Left cardiac atrium (tissue), 4 donors: ENCODE results near the gene TPPP. TPM values are rescaled to one million over a fixed set of nuclear protein-coding genes. Genes with fewer than 3 reads are reported as not detected.

ENCODE experiments used
- ATAC-seq, 2 donors: fragments of 200-7000 bp; cut with Tn5 transposase; one replicate each; pipeline ENCODE4 v1.9.1; 2020; ENCODE audit warnings: mild to moderate bottlenecking in 2 of 2, moderate library complexity in 2 of 2
- DNase-seq: peaks from one replicate; pipeline ENCODE4 v3.0.0-alpha.2; 2020
- intact Hi-C, 2 donors: fragments of 100-400 bp; cut with DNase I; formaldehyde crosslinking; loops; one replicate each; pipeline versions ENCODE4 v1.14.1 to v1.15.1; 2022 to 2023
- total RNA-seq, 2 donors: library from RNA; stranded (reverse); fragmentation: NEBNext Ultra II Directional; extraction: Animal tissue kit (Norgen Biotek cat#: 25700); gene quantifications; one replicate each; pipeline ENCODE4 v1.2.1, GENCODE V29; 2021
- donor health status: DM: no; HTN: yes; CAD: no.
- donor health status: DM: no; HTN: yes; CAD: no; lungs with severe emphysema.
- donor health status: DM: yes; HTN: yes; CAD: no.
- donor health status: Dilated cardiomyopathy.

TPPP gene
- total RNA-seq, 2 donors from 2014 or later: 15.5 to 25.0 TPM

DNA sequence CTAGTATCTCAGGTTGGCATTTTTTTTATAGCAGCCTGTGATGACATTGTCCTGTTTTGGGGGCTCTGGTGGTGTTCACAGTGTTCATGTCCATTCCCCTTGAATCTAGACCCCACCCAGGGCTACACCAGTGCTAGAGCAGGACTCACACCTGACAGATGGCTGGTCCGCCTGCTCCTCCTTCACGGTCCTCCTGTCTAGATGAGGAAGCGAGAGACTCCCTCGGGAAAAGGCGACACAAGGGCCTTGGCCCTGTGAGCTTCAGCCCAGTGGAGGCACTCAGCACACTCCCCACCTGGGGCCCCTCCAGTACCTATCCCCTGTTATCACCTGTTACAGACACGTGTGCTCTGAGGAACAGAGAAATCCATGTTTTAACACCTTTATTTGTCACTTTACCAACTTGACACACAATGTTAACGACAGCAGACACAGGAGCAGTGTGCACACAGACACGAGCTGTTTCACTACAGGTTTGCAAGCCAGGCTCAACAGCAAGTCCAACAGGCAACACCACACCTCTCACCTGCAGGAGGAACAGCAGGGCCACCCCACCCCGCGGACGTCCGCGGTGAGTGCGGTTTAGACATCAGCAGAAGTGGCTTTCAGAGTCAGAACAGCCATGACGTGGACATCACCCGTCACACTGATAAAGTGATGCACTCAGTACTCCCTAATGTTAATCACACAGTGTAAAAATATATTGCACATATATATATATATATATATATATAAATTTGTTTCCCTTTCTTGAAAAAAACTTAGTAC, 33.5 kb downstream of the TPPP start:
- intact Hi-C loops: no loop called here
- ATAC-seq: no peak
- DNase-seq: no peak

DNA sequence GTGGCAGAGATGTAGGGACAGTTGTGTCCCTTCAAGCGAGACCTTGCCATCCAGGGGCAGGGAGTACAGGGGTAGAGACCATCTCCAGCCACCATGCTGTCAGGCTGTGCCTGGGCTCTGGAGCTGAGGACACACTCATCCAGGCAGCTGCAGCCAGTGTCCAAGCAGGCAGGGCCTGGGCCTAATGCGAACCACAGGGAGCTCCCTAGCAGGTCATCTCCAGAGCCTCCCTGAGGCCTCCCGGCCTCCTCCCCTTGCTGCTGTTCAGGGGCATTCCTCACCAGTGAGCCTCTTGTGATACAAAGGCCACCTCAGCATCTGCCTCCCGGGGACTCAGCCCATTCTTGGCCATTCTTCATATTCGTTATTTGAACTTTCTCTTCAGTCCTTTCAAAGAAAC, 35.0 kb downstream of the TPPP start:
- intact Hi-C loops: no loop called here
- ATAC-seq (no peak), DNase-seq (no peak)

DNA sequence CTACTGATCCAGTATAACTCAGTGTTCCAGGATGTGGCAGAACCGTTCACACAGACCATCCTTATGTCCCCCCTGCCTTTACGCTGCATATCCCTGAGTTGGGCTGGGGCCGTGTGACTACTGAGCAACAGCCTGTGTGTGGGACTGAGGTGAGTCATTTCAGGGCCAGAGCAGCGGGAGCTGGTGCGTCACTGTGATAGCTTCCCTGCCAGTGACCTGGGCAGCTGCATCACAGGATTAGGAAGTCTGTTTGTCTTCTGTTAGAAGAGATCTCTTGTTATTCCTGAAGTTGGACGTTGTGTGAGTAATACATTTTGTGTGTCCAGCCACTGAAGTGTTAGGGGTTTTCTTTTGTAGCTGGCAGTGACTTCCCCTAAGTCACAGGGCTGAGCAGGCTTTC, 35.6 kb downstream of the TPPP start:
- no peak for DNase-seq
- intact Hi-C loops: no loop called here
- no peak for ATAC-seq

DNA sequence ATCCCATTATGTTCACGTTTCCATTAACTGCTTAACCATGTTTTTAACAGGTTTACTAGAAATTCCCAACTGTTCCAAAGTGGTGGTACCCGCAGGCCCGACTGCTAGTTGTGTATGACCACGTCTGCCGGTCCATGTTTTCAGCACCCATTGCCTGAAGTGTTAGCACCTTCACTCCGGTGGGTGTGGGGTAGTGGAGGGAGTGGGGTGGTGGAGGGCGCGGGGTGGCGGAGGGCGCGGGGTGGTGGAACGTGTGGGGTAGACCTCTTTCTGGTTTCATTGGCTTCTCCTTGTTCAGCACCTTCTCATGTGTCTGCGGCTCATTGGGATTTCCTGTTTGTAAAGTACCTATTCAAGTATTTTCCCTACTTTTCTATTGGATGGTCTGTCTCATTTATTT, 37.7 kb downstream of the TPPP start:
- no peak for DNase-seq
- intact Hi-C loops: no loop called here
- no peak for ATAC-seq

DNA sequence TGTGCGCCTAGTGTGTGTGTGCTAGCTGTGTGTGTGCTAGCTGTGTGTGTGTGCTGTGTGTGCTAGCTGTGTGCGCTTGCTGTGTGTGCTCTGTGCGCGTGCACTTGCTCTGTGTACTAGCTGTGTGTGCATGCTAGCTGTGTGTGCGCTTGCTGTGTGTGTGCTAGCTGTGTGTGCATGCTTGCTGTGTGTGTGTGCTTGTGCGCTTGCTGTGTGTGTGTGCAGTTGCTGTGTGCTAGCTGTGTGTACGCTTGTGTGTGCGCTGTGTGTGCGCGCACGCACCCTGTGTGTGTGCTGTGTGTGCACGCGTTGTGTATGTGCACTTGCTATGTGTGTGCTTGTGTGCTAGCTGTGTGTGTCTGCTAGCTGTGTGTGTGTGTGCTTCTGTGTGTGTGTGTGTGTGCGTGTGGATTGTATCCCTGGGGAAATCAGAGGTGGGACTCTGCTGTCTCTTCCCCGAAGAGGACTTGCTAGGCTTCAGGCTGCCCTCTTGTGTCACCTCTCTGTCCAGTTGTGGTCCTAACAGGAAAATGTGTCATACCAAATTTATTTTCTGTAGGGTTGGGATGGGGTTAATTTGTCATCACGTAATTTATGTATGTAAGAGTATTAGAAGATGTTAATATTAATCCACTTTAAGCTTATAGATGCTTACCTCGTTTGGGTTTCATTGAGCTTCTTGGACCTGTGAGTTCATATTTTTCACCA, 38.9 kb downstream of the TPPP start:
- ATAC-seq: peak in 1 of 2 donors; percentile 25
- intact Hi-C loops: no loop called here
- no peak for DNase-seq

DNA sequence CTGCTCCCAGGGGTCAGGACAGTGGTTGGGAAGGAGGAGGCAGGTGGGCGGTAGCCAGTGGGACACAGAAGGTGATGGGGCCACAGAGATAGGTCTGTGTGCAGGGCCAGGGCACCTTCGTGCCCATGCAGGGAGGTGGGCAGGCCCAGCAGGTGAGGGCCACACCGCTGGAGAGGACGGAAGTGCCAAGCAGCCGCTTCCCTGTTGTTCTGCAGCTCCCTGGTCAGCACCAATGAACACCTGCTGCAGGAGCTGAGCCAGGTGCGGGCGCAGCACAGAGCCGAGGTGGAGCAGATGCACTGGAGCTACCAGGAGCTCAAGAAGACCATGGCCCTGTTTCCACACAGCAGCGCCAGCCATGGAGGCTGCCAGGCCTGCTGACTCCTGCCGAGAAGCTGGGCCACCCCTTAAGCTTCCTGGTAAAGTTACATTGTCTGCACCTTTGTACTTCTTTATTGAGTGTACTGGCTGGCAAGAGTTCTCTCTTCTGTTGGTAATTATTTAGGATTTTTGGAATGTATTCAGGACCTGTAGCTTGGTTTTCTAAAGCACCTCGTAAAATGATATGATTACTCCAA, 40.3 kb downstream of the TPPP start:
- peak in 1 of 2 donors; percentile 12 for ATAC-seq
- DNase-seq: no peak
- intact Hi-C loops: no loop called here

DNA sequence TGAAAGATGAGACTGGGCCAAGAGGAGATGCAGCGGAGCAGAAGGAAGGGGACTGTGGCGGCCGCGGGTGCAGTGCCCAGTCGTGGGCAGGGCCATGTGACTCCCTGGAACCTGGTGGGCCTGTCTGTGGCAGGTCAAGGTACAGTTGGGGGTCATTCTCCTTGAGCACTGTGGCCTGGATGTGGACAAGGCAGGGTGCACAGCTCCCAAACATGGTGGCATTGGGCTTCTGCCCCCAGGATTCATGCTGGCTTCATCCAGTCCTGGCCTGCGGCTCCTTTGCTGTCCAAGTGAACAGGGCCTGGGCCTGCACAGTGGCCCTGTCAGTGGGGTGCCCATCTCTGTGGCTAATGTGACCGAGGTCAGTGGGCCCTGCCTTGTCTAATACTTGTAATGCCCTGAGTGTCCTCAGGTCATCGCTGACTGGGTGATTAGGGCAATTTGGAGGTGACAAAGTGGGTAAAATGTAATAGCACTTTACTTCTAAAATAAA, 41.1 kb downstream of the TPPP start:
- DNase-seq: no peak
- ATAC-seq: peak in 1 of 2 donors; percentile 14

DNA sequence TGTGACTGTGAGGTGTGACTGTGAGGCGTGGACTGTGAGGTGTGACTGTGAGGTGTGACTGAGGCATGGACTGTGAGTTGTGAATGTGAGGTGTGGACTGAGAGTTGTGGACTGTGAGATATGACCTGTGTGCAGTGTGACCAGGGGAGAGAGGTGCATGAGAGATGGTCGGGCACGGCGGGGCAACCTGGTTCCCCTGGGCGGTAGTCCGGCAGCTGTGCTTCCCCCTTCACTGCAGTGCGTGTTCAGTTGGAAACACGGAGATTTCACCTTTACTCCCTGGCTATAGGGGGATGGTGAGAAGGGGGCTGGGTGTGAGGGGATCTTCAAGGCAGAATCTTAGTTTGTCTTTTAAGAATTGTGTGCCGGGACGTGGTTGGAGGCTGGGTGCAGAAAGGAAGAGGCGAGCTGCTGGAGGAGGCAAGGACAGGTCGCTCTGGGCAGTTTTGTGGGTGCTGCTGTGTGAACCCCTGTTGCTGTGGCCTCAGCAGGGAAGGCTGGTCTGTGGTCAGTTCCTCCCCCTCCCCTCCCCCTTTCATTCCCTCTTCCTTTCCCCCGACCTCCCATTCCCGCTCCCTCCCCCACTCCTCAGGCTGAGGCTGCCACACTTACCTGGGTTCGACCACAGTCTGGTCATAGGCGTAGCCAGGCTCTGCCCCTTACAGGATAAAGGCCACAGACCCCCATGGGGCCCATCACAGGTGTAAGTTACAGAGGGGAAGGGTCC, 41.7 kb downstream of the TPPP start:
- DNase-seq (no peak), ATAC-seq (no peak)
- intact Hi-C loops: no loop called here

More for the DNA sequence above, 41.1 kb downstream of the TPPP start:
- intact Hi-C loops: no loop called here

DNA sequence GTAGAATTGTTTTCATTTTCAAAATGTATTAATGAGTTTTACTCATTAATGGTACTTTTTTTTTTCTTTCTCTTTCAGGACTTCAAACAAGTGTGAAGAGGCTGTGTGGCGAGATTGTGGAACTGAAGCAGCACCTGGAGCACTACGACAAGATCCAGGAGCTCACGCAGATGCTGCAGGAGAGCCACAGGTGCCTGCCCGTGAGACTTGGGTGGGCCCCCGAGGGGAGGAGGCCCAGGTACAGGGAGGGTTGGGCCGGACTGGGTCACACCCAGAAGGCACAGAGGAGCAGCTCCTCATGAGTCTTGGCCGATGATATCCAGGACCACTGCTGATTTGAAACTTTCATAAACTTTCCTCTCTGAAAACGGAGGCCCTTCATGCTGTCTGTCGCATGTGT, 45.4 kb downstream of the TPPP start:
- intact Hi-C loops: no loop called here
- no peak for DNase-seq
- ATAC-seq: no peak

DNA sequence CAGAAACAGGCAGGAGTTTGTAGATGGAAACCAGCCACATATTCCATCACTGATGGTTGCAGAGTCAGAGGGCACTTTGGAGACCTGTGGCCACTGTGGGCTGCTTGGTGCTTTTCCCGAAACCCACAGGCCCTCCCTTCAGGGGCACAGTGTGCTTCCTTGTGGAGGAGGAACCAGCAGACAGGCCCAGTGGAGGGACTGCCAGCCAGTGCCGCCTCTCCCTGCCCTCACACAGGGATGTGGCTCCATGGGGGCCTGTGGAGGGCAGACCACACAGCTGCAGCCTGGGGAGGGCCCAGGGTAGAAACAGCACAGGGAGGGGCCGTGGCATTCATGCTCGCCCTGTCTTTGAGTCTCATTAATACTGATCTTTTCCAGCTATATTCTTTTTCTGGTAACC, 45.8 kb downstream of the TPPP start:
- ATAC-seq (no peak), DNase-seq (no peak)
- intact Hi-C loops: no loop called here

DNA sequence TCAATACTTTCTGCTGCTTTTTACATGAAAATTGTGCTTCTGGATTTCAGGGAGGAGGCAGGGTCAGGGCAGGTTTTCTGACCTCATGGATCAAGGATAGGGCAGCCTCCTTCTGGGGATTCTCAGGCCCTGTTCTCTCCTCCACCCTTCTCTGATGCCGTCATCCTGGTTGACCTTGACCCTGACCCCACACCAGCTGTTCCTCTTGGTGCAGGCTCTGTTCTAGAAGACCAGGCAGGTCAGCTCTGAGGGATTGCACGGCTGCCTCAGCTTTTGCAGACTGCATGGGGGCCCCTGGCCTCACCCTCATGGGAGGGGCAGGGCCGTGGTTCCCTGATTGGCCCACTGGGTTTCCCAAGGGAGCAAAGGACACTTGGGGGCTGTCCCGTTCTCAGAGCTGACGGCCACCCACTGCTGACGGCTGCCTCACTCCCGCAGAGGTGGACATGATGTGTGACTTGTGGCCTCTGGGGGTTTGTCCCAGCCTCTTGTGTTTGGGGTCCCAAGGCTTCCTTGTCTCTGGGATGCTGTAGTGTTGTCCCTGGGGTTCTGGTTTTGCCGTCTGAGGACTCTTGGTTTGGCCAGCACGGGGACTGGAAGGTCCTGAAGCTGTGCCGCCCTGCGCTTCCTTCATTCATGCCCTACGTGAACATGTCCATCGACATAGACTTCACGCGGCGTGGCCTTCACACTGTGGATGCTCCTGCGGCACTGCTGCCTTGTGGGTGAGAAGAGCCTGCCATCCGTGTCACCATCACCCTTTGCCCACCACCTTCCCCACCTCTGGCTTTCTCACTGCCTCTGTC, 46.6 kb downstream of the TPPP start:
- intact Hi-C loops: no loop called here
- no peak for DNase-seq
- no peak for ATAC-seq

DNA sequence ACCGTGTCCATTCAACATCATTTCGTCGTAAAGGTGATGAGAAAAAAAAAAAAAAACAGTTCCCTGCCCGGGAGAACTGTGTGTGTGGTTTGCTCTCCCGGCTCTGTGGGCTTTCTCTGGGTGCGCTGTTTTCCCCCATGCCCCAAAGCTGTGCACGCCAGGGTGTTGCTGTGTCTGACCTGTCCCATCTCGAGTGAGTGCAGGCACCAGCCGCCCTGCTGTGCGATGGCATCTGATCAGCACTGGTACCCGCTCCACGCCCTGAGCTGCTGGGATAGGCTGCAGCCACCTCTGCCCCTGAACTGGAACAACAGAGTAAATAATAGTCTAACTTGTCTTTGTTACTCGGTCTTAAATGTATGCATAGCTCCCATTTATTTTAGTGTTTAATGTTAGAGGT, 47.7 kb downstream of the TPPP start:
- ATAC-seq (no peak), DNase-seq (no peak)
- intact Hi-C loops: no loop called here

DNA sequence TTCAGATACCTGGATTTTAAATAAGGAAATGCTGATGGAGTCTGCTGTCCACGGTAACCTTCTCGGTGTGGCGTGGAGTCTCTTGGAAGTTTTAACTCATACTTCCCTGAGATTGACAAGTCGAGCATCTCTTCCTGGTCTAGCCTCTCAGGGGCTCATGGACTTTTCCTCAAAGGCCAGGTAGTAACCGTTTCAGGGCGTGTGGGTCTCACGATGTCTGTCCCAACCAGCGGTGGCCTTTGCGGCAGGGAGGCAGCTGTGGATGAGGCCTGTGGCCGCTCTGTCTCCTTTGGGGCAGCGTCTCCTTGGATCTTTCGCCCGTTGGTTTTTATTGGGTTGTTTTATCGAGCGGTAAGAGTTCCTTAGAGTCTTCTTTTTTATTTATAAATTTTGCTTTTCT, 48.2 kb downstream of the TPPP start:
- intact Hi-C loops: no loop called here
- DNase-seq (no peak), ATAC-seq (no peak)

DNA sequence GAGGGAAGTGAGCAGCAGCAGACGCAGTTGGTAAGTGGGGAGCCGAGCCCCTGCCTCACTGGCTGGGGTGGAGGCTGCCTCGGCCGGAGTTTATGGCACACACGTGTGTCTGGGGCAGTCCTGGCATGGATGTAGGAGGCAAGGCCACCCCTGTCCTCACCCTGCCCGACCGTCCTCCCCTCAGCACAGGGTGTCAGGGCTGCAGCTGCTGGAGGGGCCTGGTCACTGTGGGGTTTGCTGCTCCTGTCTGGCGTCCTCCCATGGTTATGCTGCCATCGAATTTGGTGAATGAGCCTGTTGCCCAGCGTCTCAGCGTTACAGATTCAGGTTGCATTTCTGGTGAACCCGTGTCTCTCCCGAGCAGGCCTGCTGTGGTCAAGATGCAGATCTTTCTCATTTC, 48.6 kb downstream of the TPPP start:
- intact Hi-C loops: no loop called here
- DNase-seq (no peak), ATAC-seq (no peak)

DNA sequence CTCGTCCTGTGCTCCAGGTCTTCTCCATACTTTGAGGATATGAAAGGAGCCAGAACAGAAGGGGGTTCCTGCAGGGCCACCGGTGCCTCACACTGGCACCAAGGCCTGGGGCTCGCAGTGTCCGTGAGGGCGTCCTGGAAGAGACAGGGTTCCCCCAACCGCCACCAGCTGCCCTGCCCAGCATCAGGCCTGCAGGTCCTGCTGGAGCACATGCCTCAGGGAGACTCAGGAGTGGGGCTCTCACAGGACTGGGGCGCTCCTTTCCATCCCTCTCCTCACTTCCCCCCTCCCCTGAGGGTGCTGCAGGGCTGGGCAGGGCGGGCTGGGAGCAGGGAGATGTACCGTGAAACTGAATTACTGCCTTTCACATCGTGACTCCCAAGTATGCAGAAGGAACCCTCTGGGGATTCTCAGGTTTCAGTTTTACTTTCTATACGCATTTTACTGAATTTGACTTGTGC, 49.3 kb downstream of the TPPP start:
- no peak for DNase-seq
- intact Hi-C loops: no loop called here
- no peak for ATAC-seq

DNA sequence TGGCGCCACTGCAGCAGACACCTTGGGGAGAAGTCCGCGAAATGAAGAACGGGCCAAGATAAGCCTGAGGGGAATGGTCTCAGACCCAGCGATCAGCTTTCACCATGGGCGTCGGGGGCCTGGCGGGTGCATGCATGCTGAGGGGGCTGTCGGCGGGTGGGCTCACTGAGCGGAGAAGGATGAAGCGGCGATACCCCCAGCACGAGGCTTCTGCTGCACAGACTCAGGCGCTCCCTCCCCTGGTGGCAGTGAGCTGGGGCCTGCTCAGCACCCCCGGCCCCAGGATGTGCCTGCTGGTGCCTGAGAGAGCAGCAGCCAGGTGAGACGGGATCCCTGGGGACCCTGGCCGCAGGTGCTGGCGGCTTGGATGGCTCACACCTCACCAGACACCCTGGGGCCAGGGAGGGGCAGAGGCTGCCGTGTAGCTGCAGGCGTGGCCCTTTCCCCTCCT, 49.8 kb downstream of the TPPP start:
- intact Hi-C loops: no loop called here
- DNase-seq (no peak), ATAC-seq (no peak)

DNA sequence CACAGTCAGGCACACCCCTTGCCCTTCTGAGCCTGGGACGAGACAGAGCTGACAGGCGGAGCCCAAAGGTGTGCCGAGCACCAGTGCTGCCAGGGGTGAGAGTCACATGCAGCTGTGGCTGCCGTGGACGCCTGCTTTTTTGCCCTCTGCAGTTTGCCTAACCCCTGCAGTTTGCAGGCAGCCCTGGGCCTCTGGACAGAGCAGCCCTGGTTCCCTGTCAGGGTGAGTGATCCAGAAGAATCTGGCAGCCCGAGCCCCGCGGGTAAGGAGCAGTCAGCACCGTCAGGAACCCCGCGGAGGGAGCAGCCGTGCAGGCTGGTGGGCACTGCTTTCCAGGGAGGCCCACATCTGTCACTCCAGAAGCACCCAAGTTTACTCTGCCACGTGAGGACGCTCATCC, 50.7 kb downstream of the TPPP start:
- DNase-seq: no peak
- intact Hi-C loops: no loop called here
- ATAC-seq: no peak

DNA sequence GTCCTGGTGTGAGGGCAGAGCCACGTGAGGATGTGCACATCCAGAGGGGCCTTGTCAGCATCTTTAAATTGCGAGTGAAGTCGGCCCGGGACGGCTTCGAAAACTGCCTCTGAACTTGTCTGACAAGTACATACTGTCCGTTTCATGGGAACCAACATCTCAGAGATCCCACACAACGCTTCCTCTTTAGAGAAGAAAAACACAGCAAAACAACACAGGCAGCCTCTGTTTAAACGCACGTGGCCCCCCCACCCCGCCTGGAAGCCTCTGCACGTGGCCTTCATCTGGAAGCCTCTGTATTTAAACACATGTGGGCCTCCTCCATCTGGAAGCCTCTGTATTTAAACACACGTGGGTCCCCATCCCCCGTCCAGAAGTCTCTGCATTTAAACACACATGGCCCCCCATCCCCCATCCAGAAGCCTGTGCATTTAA, 51.8 kb downstream of the TPPP start:
- DNase-seq: no peak
- intact Hi-C loops: no loop called here
- ATAC-seq: no peak
